ENCODE data around the gene TMPRSS12.
A peak's percentile ranks its signal among the peaks of the same experiment; 100 is the strongest.
"Not testable (repeated sequence)": the region's sequence is repeated elsewhere in the genome, so short reads cannot be mapped to it uniquely, and the experiment has no call there.

The TMPRSS12 gene

DNA sequence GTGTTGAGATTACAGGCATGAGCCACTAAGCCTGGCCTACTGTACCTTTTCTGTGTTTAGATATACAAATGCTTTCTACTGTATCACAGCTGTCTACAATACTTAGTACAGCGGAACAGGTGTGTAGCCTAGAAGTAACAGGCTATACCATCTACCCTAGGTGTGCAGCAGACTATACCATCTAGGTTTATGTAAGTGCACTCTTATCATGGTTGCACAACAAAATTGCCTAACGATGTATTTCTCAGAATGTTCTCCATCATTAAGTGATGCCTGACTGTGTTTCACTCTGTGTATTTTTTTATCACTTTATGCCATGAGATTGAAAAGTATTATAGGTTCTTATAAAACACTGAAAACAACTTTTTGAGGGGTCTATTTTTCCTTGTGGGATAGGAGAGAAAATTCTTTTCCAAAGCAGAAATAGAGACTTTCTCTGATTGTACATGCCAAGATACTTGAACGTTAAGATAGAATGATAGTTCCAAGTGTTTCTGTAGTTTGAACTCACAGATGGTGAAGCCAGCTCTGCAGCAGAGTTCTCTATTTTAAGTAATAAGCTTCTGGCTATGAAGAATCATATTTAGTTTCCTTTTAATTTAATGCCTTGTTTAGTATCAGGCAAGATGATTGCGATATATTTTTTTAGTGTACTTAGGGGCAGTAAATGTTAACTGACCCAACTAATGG lies 17.0 kb downstream of the TMPRSS12 start:
- no peak for DNase-seq (ENCODE audit: low read depth in 2 of 2)

GRCh38 chr12:50862316-50862715 lies 19.6 kb downstream of the TMPRSS12 start:
- no peak for DNase-seq (ENCODE audit: low read depth in 2 of 2)

DNA sequence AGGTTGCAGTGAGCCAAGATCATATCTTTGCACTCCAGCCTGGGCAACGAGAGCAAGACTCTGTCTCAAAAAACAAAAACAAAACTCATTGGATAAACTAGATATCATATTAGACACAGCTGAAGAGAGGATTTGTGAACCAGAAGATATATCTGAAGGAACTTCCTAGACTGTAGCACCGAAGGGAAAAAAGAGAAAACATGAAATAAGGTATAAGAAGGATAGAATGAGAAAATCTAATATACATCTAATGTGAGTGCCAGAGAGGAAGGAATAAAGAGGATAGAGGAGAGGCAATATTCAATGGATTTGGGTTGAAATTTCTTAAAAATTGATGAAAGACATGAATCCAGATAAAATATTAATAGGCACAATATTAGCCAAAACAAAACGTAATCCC lies 22.5 kb downstream of the TMPRSS12 start:
- DNase-seq (ENCODE audit: low read depth in 2 of 2) = no peak

- DNase-seq (ENCODE audit: low read depth in 2 of 2) = not testable (repeated sequence)
These were observed 26.2 kb downstream of the TMPRSS12 start for GRCh38 chr12:50868881-50869280.

- no peak for DNase-seq (ENCODE audit: low read depth in 2 of 2)
These were observed 39.8 kb downstream of the TMPRSS12 start for GRCh38 chr12:50882563-50882962.

GRCh38 chr12:50887191-50887590 lies 44.5 kb downstream of the TMPRSS12 start:
- DNase-seq (ENCODE audit: low read depth in 2 of 2) = no peak

DNA sequence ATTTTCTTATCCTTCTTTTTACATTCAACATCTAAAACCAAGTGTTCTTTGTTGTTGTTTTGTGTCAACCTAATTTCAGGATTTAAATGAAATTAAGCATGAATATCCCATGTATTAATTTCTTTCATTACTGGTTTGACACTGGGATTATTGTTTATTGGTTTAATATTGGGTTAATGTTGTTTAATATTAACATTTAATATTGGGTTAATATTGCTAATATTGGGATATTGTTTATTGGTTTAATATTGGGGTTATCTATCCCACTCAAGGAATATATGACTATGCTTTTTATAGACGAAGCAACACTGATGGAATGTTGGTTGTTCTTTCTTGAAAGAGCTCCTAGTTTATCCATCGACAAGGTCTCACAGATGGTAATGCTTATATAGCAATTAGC lies 45.9 kb downstream of the TMPRSS12 start:
- DNase-seq (ENCODE audit: low read depth in 2 of 2) = no peak

DNA sequence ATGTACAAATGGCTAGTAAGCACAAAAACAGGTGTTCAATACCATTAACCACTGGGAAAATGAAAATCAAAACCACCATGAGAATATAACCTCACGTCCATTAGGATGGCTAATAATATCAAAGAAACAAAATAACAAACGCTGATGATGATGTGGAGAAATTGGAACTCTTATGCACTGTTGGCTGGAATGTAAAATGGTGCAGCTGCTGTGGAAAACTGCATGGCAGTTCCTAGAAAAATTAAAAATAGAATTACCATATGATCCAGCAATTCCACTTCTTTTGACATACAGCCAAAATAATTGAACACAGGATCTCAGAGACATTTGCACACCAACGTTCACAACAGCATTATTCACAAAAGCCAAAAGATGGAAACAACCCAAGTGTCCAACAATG lies 51.5 kb downstream of the TMPRSS12 start:
- DNase-seq (ENCODE audit: low read depth in 2 of 2) = no peak

- DNase-seq (ENCODE audit: low read depth in 2 of 2) = no peak
These were observed 59.0 kb downstream of the TMPRSS12 start for GRCh38 chr12:50901685-50902113.

DNA sequence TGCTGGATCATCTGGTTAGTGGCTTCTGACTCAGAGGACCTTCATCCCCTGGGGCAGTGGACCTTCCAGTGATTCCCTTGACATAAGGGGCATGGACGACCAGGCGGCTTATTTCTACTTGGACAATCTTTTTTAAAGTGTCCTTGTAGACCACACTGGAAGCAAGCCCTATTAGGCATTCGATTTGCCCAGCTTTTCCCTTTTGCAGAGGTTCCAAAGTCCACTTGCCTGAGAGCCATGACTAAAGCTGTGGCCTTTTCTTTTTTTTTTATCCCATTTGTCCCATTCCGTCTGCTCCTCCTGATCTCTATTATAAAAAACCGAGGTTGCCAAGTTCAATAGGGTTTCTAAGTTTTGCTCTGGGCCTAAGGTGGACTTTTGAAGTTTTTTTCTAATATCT lies 65.8 kb downstream of the TMPRSS12 start:
- not testable (repeated sequence) for DNase-seq (ENCODE audit: low read depth in 2 of 2)

DNA sequence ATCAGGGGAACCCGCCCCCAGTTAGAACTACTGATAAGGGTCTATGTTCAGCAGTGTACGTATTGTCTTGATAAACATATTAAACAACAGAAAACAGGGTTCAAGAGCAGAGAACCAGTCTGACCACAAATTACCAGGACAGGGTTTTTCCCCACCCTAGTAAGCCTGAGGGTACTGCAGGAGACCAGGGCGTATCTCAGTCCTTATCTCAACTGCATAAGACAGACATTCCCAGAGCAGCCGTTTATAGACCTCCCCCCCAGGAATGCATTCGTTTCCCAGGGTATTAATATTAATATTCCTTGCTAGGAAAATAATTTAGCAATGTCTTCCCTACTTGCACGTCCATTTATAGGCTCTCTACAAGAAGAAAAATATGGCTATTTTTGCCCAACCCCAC lies 69.6 kb downstream of the TMPRSS12 start:
- DNase-seq (ENCODE audit: low read depth in 2 of 2) = not testable (repeated sequence)

GRCh38 chr12:50913224-50913623 lies 70.5 kb downstream of the TMPRSS12 start:
- DNase-seq (ENCODE audit: low read depth in 2 of 2) = no peak

GRCh38 chr12:50914872-50915484 lies 72.3 kb downstream of the TMPRSS12 start:
- DNase-seq (ENCODE audit: low read depth in 2 of 2) = no peak

DNA sequence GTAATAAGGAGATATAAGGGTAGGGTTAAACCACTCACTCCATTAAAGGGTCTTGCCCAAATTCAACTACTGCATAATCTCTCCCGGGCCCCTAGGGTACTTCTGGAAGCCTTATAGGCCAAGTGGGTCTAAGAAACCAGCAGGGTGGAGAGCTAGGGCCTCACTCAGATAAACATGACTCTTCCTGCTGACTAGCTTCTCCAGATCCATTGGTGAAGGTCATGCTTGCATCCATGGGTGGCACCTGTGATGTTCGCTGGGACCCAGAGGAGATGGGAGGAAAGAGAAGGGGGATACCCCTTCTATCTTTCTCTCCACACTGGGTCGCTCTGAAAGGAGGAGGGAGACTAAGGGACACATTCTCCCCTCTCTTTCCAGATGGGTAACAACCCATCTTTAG lies 73.6 kb downstream of the TMPRSS12 start:
- no peak for DNase-seq (ENCODE audit: low read depth in 2 of 2)

DNA sequence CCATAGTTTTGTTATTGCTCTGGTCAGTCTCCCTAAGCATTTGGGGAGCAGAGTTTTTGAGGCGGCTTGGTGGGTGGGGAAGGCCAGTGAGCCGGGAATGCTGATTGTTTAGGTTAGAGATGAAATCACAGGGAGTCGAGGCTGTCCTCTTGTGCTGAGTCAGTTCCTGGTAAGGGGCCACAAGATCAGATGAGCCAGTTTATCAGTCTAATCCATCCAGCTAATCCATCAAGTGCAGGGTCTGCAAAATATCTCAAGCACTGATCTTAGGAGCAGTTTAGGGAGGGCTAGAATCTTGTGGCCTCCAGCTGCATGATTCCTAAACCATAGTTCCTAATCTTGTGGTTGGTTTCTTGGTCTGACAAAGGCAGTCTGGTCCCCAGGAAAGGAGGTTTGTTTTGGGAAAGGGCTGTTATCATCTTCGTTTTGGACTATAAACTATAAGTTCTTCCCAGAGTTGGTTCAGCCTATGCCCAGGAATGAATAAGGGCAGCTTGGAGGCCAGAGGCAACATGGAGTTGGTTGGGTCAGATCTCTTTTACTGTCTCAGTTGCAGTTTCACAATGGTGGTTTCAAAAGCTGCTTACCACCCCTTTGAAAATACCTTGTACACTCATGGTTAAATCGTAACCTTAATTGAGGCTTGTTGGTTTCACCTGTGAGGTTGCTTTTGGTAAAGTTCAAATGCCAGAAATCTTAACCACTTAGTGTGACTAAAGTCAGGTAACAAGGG lies 76.0 kb downstream of the TMPRSS12 start:
- no peak for DNase-seq (ENCODE audit: low read depth in 2 of 2)

DNA sequence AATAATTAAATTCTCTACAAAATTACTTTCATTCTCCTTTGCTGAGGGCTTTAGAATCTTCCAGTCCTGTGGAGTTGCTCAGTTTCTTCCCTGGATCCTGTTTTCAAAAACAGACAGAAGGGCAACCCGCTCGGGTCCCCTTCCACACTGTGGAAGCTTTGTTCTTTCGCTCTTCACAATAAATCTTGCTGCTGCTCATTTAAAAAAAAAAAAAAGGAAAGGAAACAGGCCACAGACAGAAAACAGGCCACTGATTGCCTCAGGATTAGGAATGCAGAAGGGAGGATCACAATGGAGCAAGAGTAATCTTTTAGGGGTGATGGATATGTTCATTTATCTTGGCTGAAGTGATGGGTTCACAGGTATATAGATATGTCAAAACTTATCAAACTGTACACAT lies 80.1 kb downstream of the TMPRSS12 start:
- no peak for DNase-seq (ENCODE audit: low read depth in 2 of 2)

- no peak for DNase-seq (ENCODE audit: low read depth in 2 of 2)
These were observed 80.8 kb downstream of the TMPRSS12 start for GRCh38 chr12:50923361-50924130.

DNA sequence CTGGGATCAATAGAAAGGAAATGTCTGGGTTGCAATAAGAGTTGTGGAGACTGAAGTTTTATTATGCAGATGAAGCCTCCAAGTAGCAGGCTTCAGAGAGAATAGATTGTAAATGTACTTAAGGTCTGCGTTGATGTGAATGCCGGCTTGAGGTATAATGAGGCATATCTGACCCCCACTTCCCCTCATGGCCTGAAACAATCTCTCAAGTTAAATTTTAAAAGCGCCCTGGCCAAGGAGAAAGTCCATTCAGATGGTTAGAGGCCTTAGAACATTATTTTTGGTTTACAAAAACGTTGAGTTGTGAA lies 81.4 kb downstream of the TMPRSS12 start:
- no peak for DNase-seq (ENCODE audit: low read depth in 2 of 2)

DNA sequence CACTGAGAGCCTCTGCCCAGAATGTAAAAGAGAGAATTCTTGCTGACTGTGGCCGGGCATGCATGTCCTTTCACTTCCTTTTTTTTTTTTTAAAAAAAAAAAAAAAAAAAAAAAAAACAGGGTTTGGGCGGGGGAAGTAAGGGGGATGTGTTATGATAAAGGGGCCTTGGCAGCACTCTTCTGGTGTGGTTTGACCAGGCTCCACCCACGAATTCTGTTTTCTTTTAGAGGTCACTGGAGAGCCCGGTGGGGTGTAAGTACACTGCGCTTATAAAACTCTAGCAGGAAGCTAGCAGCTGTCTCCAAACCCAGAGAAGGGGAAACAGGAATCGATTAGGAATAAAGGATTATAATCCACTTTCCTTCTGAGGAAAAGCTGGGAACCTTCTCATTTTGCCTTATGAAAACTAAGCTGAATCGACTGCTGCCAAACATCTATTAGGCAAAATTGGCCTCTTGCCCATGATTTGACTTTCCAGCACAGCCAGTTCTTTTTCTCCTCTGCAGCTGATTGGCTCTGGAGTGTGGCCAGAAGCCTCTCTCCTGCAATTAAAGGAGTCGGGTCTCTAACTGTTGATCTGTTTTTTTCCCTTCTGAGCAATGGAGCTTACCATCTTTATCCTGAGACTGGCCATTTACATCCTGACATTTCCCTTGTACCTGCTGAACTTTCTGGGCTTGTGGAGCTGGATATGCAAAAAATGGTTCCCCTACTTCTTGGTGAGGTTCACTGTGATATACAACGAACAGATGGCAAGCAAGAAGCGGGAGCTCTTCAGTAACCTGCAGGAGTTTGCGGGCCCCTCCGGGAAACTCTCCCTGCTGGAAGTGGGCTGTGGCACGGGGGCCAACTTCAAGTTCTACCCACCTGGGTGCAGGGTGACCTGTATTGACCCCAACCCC lies 82.0 kb downstream of the TMPRSS12 start:
- DNase-seq (ENCODE audit: low read depth in 2 of 2) = peak in 1 of 2 donors; percentile 15

GRCh38 chr12:50925342-50925651 lies 82.6 kb downstream of the TMPRSS12 start:
- no peak for DNase-seq (ENCODE audit: low read depth in 2 of 2)

- DNase-seq (ENCODE audit: low read depth in 2 of 2) = no peak
These were observed 83.2 kb downstream of the TMPRSS12 start for GRCh38 chr12:50925920-50926319.

DNA sequence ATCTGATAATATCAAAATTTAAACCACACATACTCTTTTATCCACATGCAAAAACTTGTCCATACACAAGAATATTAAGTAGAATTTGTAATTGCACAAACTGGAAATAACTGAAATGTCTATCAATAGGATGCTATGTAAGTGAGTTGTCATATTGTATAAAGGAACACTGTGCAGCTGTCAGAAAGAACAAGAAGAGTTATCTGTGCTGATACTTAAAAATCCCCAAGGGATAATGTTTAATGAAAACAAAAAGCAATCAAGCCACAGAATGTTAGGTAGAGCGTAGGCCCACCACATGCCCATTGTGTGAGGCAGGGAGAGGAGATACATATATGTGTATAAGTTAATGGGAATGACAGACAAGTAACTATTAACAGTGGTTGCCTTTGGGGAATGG lies 83.7 kb downstream of the TMPRSS12 start:
- DNase-seq (ENCODE audit: low read depth in 2 of 2) = no peak
